HG03039 (cell line): ENCODE results near the gene WWC1.
"Not testable (repeated sequence)": the region's sequence is repeated elsewhere in the genome, so short reads cannot be mapped to it uniquely, and the experiment has no call there.

Experiments
- ATAC-seq: cut with Tn5 transposase; IDR thresholded peaks from one replicate; pipeline ENCODE4 v1.9.1; 2021; ENCODE audit warnings: mild to moderate bottlenecking, moderate library complexity; ENCODE audit not compliant: unreplicated experiment

The WWC1 gene

GRCh38 chr5:168328814-168329213 is 37.4 kb downstream of the WWC1 start:
- ATAC-seq: peak; percentile 48

DNA sequence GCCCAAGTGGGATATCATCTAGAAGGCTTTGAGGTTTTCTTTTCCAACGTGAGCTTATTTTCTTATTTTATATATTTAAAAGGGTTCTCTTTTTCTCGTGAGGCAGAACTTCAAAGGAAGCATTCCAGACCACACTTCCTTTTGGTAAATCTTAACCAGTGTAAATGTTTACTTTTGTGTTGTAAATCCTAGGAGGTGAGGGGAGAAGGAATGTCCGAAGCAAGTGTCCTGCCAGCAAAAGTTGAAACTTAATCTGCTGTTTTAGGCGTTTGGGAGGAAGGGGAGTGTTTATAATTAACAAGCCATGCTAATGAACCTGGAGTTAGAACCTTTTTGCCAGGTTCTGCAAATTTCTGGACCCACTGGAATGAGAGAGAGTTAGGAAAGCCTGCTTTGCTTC is 37.9 kb downstream of the WWC1 start:
- no peak for ATAC-seq

DNA sequence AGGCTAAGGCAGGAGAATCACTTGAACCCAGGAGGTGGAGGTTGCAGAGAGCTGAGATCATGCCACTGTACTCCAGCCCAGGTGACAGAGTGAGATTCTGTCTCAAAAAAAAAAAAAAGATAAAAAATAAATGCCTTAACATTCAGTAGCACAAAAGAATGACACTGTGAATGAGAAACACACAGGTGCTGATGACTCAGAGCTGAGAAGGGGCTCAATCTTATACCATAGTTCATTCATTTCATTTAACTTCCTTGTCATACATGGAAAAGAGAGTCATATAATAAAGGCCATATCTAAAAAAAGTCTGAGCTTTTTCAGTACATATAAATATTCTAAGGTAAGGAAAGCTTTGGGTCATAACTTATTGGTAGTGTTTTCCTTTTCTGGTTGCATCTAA is 40.6 kb downstream of the WWC1 start:
- ATAC-seq: no peak

- no peak for ATAC-seq
Observed at GRCh38 chr5:168334280-168334679, 42.8 kb downstream of the WWC1 start.

DNA sequence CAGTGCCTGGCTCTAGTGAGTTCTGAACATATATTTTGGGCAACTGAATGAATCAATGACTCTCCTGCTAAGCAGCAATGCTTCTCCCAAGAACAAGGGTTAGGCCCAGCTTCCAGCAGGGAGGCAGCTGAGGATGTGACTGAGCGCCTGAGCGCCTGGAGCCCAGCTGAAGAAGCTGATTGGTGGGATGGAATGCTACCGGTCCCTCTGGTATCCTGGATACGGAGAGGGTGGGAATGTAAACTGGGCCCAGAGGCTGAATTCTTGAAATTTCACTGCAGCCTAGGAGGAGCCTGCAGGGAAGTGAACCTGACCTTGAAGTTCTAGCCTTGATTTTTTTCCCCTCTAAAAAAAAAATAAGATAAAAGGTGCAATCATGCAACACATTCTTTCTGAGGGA is 43.2 kb downstream of the WWC1 start:
- no peak for ATAC-seq

- no peak for ATAC-seq
Observed at GRCh38 chr5:168337361-168337760, 45.9 kb downstream of the WWC1 start.

- no peak for ATAC-seq
Observed at GRCh38 chr5:168339109-168339771, 47.8 kb downstream of the WWC1 start.

- not testable (repeated sequence) for ATAC-seq
Observed at GRCh38 chr5:168339772-168340140, 48.3 kb downstream of the WWC1 start.

DNA sequence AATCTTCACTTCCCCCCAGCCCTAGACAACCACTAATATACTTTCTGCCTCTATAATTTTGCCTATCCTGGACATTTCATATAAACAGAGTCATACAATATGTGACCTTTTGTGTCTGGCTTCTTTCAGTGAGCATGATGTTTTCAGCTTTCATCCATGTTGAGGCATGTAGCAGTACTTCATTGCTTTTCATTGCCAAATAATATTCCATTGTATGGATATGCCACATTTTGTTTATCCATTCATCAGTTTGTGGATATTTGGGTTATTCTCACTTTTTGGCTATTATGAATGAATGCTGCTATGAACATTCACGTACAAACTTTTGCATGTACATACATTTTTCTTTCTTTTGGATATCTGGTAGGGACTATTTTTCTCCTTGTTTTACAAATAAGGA is 49.0 kb downstream of the WWC1 start:
- no peak for ATAC-seq

DNA sequence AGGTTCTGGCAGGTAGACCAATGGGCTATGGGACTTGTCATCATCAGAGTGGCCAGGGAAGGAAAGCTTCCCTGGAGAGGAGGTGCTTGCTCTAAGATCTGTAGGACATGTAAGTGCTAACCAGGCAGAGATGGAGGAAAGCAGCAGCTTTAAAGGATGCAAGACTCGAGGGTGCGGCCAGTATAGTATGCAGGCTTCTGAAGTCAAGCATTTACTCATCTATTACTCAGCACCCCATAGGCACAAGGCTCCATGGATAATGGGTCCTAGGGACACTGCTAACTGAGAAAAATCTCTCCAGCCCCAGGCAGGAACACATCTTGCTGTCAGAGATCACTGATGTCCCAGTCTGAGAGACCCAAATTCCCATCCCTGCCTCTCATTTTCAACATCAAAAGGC is 49.7 kb downstream of the WWC1 start:
- ATAC-seq: no peak

DNA sequence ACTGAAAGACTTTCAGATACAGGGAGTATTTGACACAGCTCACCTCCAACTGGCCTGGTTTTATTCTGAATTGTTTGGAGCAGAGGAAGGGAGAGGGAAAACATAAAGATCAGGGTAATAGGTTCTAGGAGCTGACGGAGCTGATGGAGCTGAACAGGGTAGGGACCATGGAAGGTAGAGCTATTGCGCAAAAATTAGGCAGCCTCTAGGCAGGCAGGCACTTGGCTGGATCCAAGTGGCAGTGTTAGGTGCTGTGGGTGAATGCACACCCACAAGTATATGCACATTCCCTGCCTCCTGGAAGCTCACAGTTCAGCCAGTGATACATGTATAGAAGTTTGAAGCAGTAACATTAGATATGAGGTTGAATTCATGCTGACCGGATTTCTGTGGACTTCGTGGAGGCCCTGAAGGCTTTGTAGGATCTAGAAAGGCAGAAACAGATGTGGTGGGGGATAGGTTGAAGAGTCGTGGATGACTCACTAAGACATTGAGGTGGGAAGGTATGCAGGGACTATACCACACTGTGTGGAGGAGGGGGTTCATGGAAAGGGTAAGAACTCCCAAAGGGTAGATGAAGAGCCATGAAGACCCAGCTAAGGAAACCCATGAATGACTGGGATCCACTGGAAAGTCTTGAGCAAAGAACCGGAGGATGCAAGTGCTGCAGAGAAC is 50.8 kb downstream of the WWC1 start:
- no peak for ATAC-seq

GRCh38 chr5:168342985-168343384 is 51.5 kb downstream of the WWC1 start:
- no peak for ATAC-seq

DNA sequence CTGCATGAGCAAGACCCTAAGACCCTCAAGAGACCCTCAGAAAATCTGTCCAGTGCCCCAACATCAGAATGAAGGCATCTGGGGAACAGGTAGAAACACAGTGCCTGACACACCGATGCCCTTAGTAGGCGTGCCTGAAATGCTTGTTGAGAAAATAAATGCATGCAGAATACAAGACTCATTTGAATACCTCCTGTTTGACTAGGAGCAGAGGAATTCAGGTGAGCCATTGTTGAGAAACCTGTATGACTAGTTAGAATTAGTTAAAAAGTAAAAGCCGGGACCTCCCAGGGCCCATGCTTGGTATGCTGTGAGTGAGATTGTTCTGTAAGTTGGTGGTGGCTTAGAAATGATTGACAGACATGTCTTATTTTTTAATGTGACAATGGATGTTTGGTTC is 55.0 kb downstream of the WWC1 start:
- ATAC-seq: no peak

DNA sequence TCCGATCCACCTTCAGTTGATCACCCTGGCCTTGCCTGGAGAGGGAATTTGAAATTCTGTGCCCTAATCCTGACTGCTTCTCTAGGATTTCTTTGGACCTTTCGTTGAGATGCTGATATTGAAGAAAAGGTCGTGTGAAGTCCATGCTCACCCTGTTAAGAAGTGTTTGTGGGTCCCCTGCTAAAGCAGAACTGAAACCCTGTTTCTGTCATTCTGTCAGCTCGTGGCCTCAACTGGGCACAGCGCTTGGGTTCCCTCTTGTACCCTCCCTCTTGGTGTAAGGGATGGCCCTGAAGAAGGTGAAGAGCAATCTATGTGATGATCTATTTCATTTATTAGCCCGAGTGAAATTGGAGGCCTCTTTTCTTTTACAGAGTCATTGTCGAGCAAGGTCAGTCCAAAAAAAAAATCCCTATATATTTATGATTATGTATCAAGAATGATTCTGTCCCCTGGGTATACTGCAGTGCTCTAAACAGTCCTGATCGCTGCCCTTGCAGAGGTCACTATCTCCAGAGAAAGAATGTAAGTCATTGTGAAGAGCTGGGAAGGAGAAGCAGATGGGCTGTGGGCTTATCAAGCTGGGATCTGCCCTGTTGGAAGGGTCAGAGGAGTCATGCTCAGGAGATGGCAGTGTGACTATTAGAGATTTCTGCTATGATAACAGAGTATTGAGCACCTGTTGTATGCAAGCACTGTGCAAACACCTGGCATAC is 56.1 kb downstream of the WWC1 start:
- ATAC-seq: no peak

- no peak for ATAC-seq
Observed at GRCh38 chr5:168348084-168348414, 56.6 kb downstream of the WWC1 start.

- no peak for ATAC-seq
Observed at GRCh38 chr5:168350315-168350714, 58.9 kb downstream of the WWC1 start.

GRCh38 chr5:168353216-168353957 is 61.9 kb downstream of the WWC1 start:
- ATAC-seq: no peak

GRCh38 chr5:168354397-168354796 is 63.0 kb downstream of the WWC1 start:
- no peak for ATAC-seq

DNA sequence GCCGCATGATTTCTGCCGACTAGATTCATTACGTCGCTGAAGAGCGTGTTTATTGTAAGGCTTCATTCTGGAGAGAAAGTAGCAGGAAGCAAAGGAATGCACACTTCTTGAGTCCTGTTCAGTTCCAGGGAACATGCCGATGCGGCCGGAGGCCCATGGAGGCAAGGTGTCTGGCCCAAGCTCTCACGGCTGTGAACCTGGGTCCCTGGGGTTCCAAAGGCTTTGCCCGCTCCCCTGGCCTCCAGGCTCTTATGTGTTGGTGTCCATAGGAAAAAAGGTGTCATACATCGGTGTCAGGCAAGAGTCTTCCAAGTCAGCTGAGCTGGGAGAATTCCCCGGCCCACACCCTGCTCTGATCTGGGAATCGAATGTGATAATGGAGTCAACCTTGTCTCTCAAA is 64.7 kb downstream of the WWC1 start:
- no peak for ATAC-seq

- no peak for ATAC-seq
Observed at GRCh38 chr5:168356592-168356991, 65.1 kb downstream of the WWC1 start.

DNA sequence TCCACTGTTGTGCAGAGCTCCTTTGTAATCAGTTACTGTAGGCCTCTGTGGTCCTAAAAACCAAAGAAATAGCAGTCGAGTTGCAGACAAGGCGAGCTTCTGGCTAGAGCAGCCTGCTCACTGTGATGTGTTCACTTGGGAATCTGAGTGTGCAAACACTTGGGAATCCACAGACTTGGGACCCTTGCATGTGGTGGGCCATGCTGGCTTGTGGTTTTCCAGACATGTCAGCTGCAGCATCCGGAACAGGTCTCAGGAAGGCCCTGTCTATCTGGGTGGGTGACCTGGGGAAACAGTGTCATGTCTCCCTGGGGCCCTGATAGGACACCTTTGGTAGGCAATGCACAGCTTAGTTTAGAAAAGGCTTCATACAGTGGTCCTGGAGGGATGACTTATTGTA is 66.4 kb downstream of the WWC1 start:
- no peak for ATAC-seq
